ENCODE measurements around the gene BPIFB3. TPM values are rescaled to one million over a fixed set of nuclear protein-coding genes. Genes with fewer than 3 reads are reported as not detected.

Gene BPIFB3
- polyA plus RNA-seq, 1 donor (not counting 4 experiments of a cell fraction or from before 2014, with no cell fraction given), result not detected

DNA sequence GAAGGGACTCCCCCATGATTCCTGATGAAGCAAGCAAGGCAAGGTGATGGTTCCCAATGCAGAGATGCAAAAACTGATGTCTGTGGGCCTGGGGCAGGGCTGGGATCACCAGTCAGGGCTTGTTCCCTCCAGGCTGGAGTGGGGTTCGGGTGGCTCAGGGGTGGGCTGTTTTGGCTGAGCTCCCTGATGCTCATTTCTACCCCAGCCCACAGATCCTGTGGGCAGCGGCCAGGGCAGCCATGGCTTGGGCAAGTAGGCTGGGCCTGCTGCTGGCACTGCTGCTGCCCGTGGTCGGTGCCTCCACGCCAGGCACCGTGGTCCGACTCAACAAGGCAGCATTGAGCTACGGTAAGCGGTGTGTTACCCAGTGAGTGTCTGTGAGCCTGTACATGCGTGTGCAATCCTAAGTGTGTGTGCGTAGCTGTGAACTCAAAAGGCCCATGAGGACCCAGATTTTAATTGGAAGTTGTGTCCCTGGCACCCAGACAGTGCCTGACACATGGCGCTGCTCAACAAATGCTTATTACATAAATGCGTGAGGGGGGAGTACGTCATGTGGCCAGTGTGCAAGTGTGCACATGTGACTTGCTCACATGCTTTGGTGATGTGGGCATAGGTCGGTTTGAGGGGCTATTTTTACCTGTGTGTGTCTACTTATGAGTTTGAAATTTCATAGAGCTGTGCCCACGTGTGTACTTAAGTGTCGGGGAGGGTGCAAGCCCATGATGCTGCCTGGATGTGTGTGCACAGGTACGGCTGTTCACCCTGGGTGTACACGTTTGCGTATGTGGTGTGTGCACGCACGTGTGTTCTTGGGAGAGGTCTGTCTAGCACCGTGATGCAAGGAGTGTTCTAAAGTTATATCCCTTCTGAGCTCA, 45.1 kb upstream of the BPIFB3 start:
- FAIRE-seq (no peak), DNase-seq (ENCODE audit: low read depth, low spot score) (no peak)
- no peaks in the 10 kb centered on the region for H3K9me3 ChIP-seq (ENCODE audit: control insufficient read depth, low read depth, low read length)
- no peak overlapping the region for H3K4me3 ChIP-seq (ENCODE audit: control insufficient read depth in 2 of 3, extremely low read depth in 1 of 3, insufficient read depth in 2 of 3, low read depth in 1 of 3, low read length in 3 of 3)
- no peak overlapping the region for H3K9ac ChIP-seq (ENCODE audit: control insufficient read depth, extremely low read depth, insufficient read depth, low read length)
- peaks cover 3% of the 10 kb centered on the region for H3K27me3 ChIP-seq (ENCODE audit: control insufficient read depth, extremely low read depth, insufficient read depth, low read length)
- H3K9me1 ChIP-seq (ENCODE audit: control insufficient read depth, extremely low read depth, insufficient read depth, low read length), result no peaks in the 10 kb centered on the region
- no peak for TF ChIP-seq EZH2 (IDR thresholded peaks at IDR 0.05; ENCODE audit: low read length)
- TF ChIP-seq CTCF (optimal IDR thresholded peaks at IDR 0.05 in 1 of 3, IDR thresholded peaks at IDR 0.05 in 1 of 3, conservative IDR thresholded peaks at IDR 0.05 in 1 of 3; ENCODE audit: extremely low read depth in 1 of 3, insufficient read depth in 2 of 3, low read length in 3 of 3), result no peak
- no peak overlapping the region for H3K27ac ChIP-seq (ENCODE audit: control insufficient read depth, insufficient read depth, low read length)
- no peaks in the 10 kb centered on the region for H3K36me3 ChIP-seq (ENCODE audit: control insufficient read depth in 2 of 2, extremely low read depth in 1 of 2, insufficient read depth in 2 of 2, low read length in 2 of 2)
- dilution Hi-C loops (cut with MboI; ENCODE audit: extremely low pct_ligation_motif_present, low sequenced_read_pairs), result no loop called here
- no peak overlapping the region for H2AFZ ChIP-seq (ENCODE audit: control insufficient read depth, low read length)
- no peaks in the 10 kb centered on the region for H3K79me2 ChIP-seq (ENCODE audit: control insufficient read depth, insufficient read depth, low read length)
- no peak overlapping the region for H3K4me2 ChIP-seq (ENCODE audit: control insufficient read depth, extremely low read depth, insufficient read depth, low read depth, low read length)
- H3K4me1 ChIP-seq (ENCODE audit: control insufficient read depth, extremely low read depth, insufficient read depth, low read length), result no peaks in the 10 kb centered on the region
- no peaks in the 10 kb centered on the region for H4K20me1 ChIP-seq (ENCODE audit: control insufficient read depth, extremely low read depth, insufficient read depth, low read length)

DNA sequence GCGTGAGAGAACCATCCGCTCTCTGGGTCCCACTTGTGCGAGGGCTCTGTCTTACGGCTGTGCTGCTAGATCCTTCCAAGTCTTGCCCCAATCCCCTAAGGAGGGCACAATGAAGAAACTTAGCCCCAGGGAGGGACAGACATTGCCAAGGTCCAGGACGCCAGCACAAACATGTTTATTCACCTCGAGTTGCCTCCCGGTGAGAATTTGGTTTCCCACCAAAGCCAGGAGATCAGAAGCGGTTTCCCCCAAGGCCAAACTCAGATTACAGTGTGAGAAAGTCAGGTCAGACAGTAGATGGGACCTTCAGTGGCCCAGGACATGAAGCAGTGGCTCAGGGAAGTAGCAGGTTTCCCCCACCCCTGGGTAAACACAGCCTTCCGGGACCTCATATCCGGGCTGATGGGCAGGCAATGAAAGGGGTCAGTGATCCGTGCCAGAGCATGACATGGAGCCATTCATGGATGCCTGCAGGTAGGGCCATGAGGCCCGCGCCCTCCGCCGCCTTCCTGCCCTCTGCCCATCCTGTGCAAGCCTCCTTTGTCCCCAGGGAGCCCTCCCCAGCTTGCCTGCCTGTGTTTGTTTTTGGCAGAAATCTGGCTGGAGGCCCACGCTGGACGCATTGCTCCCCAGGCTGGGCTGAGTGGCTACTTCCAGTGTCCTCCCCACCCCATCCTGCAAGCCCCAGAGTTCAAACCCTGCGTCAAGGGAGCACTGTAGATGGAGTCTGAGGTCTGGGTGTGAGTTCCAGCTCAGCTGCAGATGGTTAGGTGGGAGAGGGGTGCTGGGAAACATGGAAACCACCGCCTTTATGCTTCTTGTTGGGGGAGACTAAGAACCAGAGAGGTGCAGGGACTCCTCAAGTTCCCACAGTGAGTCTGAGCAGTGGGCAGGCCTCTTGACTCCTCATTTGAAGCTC, 44.2 kb upstream of the BPIFB3 start:
- H3K36me3 ChIP-seq (ENCODE audit: control insufficient read depth in 2 of 2, extremely low read depth in 1 of 2, insufficient read depth in 2 of 2, low read length in 2 of 2), result no peaks in the 10 kb centered on the region
- H4K20me1 ChIP-seq (ENCODE audit: control insufficient read depth, extremely low read depth, insufficient read depth, low read length), result no peaks in the 10 kb centered on the region
- FAIRE-seq (no peak), DNase-seq (ENCODE audit: low read depth, low spot score) (no peak)
- H2AFZ ChIP-seq (ENCODE audit: control insufficient read depth, low read length), result no peak overlapping the region
- no peaks in the 10 kb centered on the region for H3K9me3 ChIP-seq (ENCODE audit: control insufficient read depth, low read depth, low read length)
- H3K79me2 ChIP-seq (ENCODE audit: control insufficient read depth, insufficient read depth, low read length), result no peaks in the 10 kb centered on the region
- H3K27me3 ChIP-seq (ENCODE audit: control insufficient read depth, extremely low read depth, insufficient read depth, low read length), result peaks cover 3% of the 10 kb centered on the region
- H3K4me1 ChIP-seq (ENCODE audit: control insufficient read depth, extremely low read depth, insufficient read depth, low read length), result no peaks in the 10 kb centered on the region
- no peak overlapping the region for H3K4me2 ChIP-seq (ENCODE audit: control insufficient read depth, extremely low read depth, insufficient read depth, low read depth, low read length)
- H3K4me3 ChIP-seq (ENCODE audit: control insufficient read depth in 2 of 3, extremely low read depth in 1 of 3, insufficient read depth in 2 of 3, low read depth in 1 of 3, low read length in 3 of 3), result no peak overlapping the region
- dilution Hi-C loops (cut with MboI; ENCODE audit: extremely low pct_ligation_motif_present, low sequenced_read_pairs), result no loop called here
- TF ChIP-seq EZH2 (IDR thresholded peaks at IDR 0.05; ENCODE audit: low read length) (no peak), CTCF (optimal IDR thresholded peaks at IDR 0.05 in 1 of 3, IDR thresholded peaks at IDR 0.05 in 1 of 3, conservative IDR thresholded peaks at IDR 0.05 in 1 of 3; ENCODE audit: extremely low read depth in 1 of 3, insufficient read depth in 2 of 3, low read length in 3 of 3) (no peak)
- no peak overlapping the region for H3K27ac ChIP-seq (ENCODE audit: control insufficient read depth, insufficient read depth, low read length)
- H3K9ac ChIP-seq (ENCODE audit: control insufficient read depth, extremely low read depth, insufficient read depth, low read length), result no peak overlapping the region
- H3K9me1 ChIP-seq (ENCODE audit: control insufficient read depth, extremely low read depth, insufficient read depth, low read length), result no peaks in the 10 kb centered on the region
